Stimulated activated CD8-positive, alpha-beta memory T cell treated with anti-CD3 and anti-CD28 coated beads, Interleukin-2, amount 100 ng/mL, for 1 hour (primary cell): ENCODE measurements around the gene KRTAP12-2.

Experiments used
- DNase-seq, 2 donors: peaks; one replicate each; pipeline ENCODE4 v3.0.0-alpha.2; 2020; ENCODE audit warnings: low read depth in 2 of 2

The KRTAP12-2 gene

GRCh38 chr21:44626673-44627143 lies 40.0 kb downstream of the KRTAP12-2 start, which contains the start of gene KRTAP10-9:
KRTAP10-9 (plus strand) TSS chr21:44627093; CDS start chr21:44627172, 79 bp downstream.
- no peak for DNase-seq

GRCh38 chr21:44626262-44626661 lies 40.5 kb downstream of the KRTAP12-2 start:
- DNase-seq, result no peak

- DNase-seq, result no peak
Measured at GRCh38 chr21:44625756-44626155, 41.0 kb downstream of the KRTAP12-2 start.

GRCh38 chr21:44623575-44623974 lies 43.2 kb downstream of the KRTAP12-2 start:
- DNase-seq, result no peak

- no peak for DNase-seq
Measured at GRCh38 chr21:44619886-44620285, 46.8 kb downstream of the KRTAP12-2 start.

- DNase-seq, result peak; percentile 27 to 43
Measured at GRCh38 chr21:44618909-44619308, 47.8 kb downstream of the KRTAP12-2 start.

- no peak for DNase-seq
Measured at GRCh38 chr21:44618504-44618903, 48.2 kb downstream of the KRTAP12-2 start.

GRCh38 chr21:44617071-44617501 lies 49.6 kb downstream of the KRTAP12-2 start:
- DNase-seq, result no peak

- no peak for DNase-seq
Measured at GRCh38 chr21:44616591-44616926, 50.2 kb downstream of the KRTAP12-2 start.
